ENCODE results near the gene IGFBP2.

IGFBP2 gene

GRCh38 chr2:216689397-216689796, 56.2 kb downstream of the IGFBP2 start:
- DNase-seq: no peak

DNA sequence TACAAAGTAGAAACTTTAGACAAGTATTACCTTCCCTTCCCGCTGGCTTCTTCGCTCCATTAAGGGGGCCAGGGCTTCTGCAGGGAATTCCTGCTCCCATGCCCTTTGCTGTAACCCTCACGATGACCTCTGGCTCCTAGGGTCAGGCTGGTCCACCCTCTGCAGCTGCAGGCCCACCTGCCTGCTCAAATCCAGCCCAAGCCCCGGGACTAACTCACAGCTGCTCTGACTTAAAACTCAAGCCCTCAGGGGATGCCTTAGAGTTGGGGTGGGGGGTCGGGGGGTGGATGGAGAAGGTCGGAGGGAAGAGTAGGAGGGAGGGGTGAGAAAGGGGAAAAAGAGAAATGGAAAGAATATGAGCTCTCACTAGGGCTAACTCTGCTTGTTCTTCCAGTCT, 57.2 kb downstream of the IGFBP2 start:
- DNase-seq: no peak

GRCh38 chr2:216690853-216691741, 57.9 kb downstream of the IGFBP2 start:
- peak; percentile 82 for DNase-seq

- DNase-seq: peak; percentile 77
Measured at GRCh38 chr2:216692636-216693413, 59.6 kb downstream of the IGFBP2 start.

- no peak for DNase-seq
Measured at GRCh38 chr2:216693414-216694080, 60.3 kb downstream of the IGFBP2 start.

DNA sequence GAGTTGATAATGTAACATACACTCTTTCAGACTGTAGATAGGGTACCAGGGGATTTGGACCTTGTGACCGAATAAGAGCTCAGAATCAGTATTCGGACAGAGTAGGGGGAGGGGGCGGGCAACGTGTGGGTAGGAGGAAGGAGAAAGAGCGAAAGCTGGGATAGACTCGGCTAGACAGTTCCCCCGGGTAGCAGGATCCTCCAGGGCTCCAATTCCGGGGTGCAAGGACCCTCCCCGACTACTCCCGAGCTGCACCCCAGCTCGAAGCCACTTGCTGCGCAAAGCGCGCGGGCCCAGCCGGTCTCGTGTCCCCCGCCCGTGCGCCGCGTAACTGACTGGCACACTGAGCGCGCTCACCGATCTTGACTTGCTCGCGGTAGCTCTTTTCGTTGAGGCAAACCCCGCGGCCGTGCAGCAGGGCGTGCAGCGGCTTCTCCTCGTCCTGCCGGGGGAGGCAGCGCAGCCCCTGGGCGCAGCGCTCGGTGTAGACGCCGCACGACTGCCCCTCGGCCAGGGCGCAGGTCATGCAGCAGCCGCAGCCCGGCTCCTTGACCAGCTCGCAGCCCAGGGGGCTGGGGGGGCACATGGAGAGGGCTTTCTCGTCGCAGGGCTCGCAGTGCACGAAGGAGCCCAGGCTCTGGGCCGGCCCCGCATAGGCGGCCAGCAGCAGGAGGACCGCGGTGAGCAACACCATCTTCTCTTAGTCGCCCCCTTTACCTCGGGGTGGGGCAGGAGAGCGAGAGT, 61.0 kb downstream of the IGFBP2 start:
- peak; percentile 63 for DNase-seq

DNA sequence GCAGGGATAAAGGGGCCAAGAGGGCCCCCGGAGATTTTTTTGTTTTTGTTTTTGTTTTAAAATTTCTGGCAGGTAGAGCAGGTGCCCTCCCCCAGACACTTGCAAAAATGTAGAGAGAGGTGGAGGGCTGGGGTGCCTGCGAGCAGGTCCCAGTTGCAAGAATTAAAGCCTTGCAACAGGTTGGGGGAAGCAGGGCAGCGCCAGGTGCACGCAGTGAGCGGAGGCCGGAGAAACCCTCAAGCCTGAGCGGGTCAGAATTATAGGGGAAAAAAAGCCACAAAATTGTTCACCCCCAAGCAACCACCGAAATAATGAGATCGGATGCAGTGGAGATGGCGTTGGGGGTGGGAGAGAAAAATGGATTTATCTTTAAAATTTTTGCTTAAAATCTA, 61.6 kb downstream of the IGFBP2 start:
- DNase-seq: no peak

GRCh38 chr2:216695401-216695821, 62.2 kb downstream of the IGFBP2 start, which contains the start of gene IGFBP5:
Gene IGFBP5 (minus strand): TSS chr2:216695549. CDS start chr2:216694775, 774 bp downstream.
- peak; percentile 94 for DNase-seq

- no peak for DNase-seq
Measured at GRCh38 chr2:216696321-216696720, 63.1 kb downstream of the IGFBP2 start.

- peak; percentile 54 for DNase-seq
Measured at GRCh38 chr2:216696751-216697560, 63.7 kb downstream of the IGFBP2 start.

DNA sequence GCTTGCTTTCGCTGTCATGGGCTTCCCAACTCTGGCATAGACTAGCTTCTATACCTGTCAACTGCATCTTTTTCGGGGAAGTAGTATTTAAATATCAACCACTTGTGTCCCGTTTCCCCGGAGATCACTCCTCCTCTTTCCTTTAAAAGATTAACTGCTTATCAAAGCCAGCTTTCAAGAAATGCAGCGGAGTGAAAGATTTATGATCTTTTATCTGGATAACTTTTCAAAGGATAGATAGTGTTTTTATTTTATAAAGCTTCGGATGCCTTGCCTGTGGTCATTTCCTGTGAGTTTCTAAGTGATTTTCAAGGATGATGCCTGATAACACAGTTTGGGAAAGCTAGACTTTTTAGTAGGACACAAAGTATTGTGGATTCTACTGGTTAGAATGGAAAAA, 65.1 kb downstream of the IGFBP2 start:
- no peak for DNase-seq

- DNase-seq: peak; percentile 68
Measured at GRCh38 chr2:216698895-216699294, 65.7 kb downstream of the IGFBP2 start.

GRCh38 chr2:216700088-216700567, 66.9 kb downstream of the IGFBP2 start:
- DNase-seq: no peak

- no peak for DNase-seq
Measured at GRCh38 chr2:216700781-216701180, 67.6 kb downstream of the IGFBP2 start.

- DNase-seq: no peak
Measured at GRCh38 chr2:216701544-216701943, 68.3 kb downstream of the IGFBP2 start.

DNA sequence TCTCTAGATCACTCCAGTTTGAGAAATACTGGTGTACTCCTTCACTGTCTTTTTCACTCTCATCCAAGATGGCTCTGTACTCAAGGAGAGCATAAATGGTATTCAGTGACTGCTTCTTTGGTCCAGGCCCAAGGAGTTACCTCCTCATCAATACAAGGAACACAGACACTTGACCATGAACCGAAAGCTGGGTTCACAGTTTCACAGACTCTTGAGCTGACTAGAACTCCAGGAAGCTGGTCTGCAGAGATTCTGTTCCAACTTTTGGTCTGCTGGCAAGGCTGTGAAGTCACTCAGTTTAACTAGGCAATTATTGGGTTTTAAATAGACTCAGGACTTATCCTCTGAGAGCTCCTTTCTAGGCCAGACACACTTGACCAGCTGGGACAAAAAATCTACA, 69.5 kb downstream of the IGFBP2 start:
- DNase-seq: no peak

DNA sequence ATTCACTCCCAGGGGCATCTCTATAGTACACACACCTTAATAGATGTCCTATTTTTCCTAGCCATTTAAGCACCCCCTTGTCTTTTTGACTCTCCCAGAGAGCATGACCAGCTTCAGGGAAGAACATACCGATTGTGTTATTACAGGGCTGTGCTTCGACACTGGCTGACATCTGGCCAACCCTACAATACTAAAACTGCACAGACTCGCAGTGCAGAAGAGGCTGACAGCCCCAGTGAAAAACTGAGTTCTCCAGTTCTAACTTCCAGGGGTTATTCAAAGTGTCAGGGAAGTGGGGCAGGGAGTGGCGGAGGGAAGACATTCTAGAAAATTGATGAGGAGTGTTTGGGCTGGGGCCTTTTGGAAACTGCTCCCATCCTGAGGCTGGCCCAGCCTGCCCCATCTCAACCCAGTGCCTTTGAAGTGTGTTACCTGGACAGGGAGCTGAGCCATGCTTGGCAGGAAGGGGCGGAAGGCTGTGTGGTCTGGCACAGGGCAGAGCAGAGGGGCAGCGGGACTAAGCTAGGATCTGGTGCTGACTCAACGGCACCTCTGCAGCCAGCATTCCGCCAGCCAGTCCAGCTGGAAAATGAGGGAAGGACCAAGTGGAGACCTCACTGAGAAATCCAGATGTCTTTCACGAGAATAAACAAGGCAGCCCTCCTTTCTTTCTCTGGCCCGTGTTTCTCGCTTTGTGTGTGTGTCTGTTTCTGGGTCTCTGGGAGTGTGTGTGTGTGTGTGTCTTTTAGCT, 77.5 kb downstream of the IGFBP2 start:
- peak; percentile 42 for DNase-seq

DNA sequence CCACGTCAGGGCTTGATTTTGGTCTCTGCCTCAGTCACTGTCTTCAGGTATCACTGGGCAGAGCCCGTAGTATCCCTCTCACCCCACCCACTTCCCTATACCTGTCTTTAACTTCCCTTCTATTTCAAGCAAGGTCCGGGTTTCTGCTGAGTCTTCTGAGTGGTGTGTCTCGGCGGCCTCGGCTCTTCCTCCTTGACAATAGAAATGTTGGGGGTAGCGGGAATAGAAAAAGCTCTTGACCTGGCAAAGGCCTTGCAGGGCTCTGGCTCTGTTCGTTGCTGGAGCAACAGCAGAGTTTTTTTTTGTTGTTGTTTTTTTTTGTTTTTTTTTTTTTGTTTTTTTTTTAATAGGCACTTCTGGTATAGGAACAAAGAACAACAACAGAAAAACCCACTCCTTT, 78.1 kb downstream of the IGFBP2 start:
- no peak for DNase-seq

- DNase-seq: peak; percentile 99
Measured at GRCh38 chr2:216713691-216714336, 80.6 kb downstream of the IGFBP2 start.

Measured in fibroblast of skin of right biceps (primary cell).